AG09309 (cell line): ENCODE results near the gene C4A.

Experiments
- DNase-seq: peaks from one replicate; pipeline ENCODE4 v3.0.0-alpha.2; 2010; ENCODE audit warnings: low read depth
- H3K4me3 ChIP-seq: 2 replicates; pipeline ENCODE4 v1.5.1; 2011; ENCODE audit warnings: mild to moderate bottlenecking, low read depth, low read length, moderate library complexity; ENCODE audit not compliant: control insufficient read depth
- CTCF ChIP-seq: IDR thresholded peaks from 2 replicates; pipeline ENCODE4 v1.5.1; 2011; ENCODE audit warnings: mild to moderate bottlenecking, low read depth, low read length, inconsistent platforms; ENCODE audit not compliant: insufficient read depth, control insufficient read depth; ENCODE audit errors: missing control alignments

C4A gene

GRCh38 chr6:31967926-31968320 lies 13.9 kb upstream of the C4A start:
- H3K4me3 ChIP-seq, result no peak overlapping the region
- TF ChIP-seq CTCF, result no peak
- DNase-seq, result no peak

- H3K4me3 ChIP-seq, result no peak overlapping the region
- no peak for DNase-seq
- TF ChIP-seq CTCF, result no peak
Observed at GRCh38 chr6:31968326-31968725, 13.5 kb upstream of the C4A start.

GRCh38 chr6:31968791-31969711 lies 12.8 kb upstream of the C4A start:
- no peak for TF ChIP-seq CTCF
- no peak for DNase-seq
- H3K4me3 ChIP-seq, result no peak overlapping the region

GRCh38 chr6:31969712-31970603 lies 11.9 kb upstream of the C4A start:
- no peak for TF ChIP-seq CTCF
- DNase-seq, result no peak
- peak overlapping the region; percentile 84 for H3K4me3 ChIP-seq

GRCh38 chr6:31970604-31971271 lies 11.1 kb upstream of the C4A start:
- DNase-seq, result no peak
- TF ChIP-seq CTCF, result no peak

GRCh38 chr6:31971279-31971992 lies 10.4 kb upstream of the C4A start:
- no peak for DNase-seq
- H3K4me3 ChIP-seq, result peak overlapping the region; percentile 84
- TF ChIP-seq CTCF, result no peak

More at GRCh38 chr6:31970604-31971271, 11.1 kb upstream of the C4A start:
- peak overlapping the region; percentile 84 for H3K4me3 ChIP-seq
